ENCODE measurements around the gene EPDR1. TPM values are rescaled to one million over a fixed set of nuclear protein-coding genes. Genes with fewer than 3 reads are reported as not detected.

EPDR1 gene
- total and polyA plus RNA-seq, 2 of the 4 experiments (the other 2 are of a cell fraction) = under 0.01 to 0.09 TPM

- no CpG with 5 or more reads among the region's 3 CpGs for WGBS, 2 experiments (ENCODE audit: extremely low coverage in 2 of 2, insufficient read length in 1 of 2)
- Histone ChIP-seq H2BK120ac (ENCODE audit: low read depth, low read length) (no peak overlapping the region), H3K27ac (ENCODE audit: insufficient read depth, low read length) (no peak overlapping the region), H3K79me1 (ENCODE audit: low read depth in 1 of 2, low read length in 2 of 2) (no peaks in the 10 kb centered on the region), H3K36me3 (ENCODE audit: control insufficient read depth, insufficient read depth, low read length) (no peaks in the 10 kb centered on the region), H2AK5ac (ENCODE audit: low read depth, low read length) (no peak overlapping the region), H3K9me1 (ENCODE audit: insufficient read depth, low read length) (no peaks in the 10 kb centered on the region), H4K91ac (ENCODE audit: insufficient read depth, low read depth, low read length) (no peak overlapping the region), H3K27me3 (ENCODE audit: control insufficient read depth, insufficient read depth, low read length) (no peaks in the 10 kb centered on the region), H2BK15ac (ENCODE audit: low read depth, low read length) (no peak overlapping the region), H3K9ac (ENCODE audit: low read depth, low read length) (no peak overlapping the region), H3K56ac (ENCODE audit: extremely low read depth, insufficient read depth, low read length) (no peak overlapping the region), H3K18ac (ENCODE audit: low read depth, low read length) (no peak overlapping the region), H2BK20ac (ENCODE audit: low read depth, low read length) (no peak overlapping the region), H4K5ac (ENCODE audit: low read depth, low read length) (no peak overlapping the region), H3K4me3 (ENCODE audit: insufficient read depth, low read depth, low read length) (no peak overlapping the region), H3K14ac (replicated peaks; ENCODE audit: low read depth, low read length) (no peak overlapping the region), H2BK5ac (ENCODE audit: low read depth, low read length, poor library complexity, severe bottlenecking) (no peak overlapping the region), H4K8ac (ENCODE audit: low read depth in 2 of 2, low read length in 2 of 2) (no peak overlapping the region), H4K20me1 (ENCODE audit: insufficient read depth, low read length) (no peaks in the 10 kb centered on the region), H2AK9ac (replicated peaks; ENCODE audit: low read depth, low read length, poor library complexity) (no peak overlapping the region), H3K4me2 (ENCODE audit: low read depth, low read length) (no peak overlapping the region), H3K4ac (ENCODE audit: low read depth, low read length) (no peak overlapping the region), H2AFZ (replicated peaks; ENCODE audit: low read length, poor library complexity) (no peak overlapping the region), H3K9me3 (ENCODE audit: control insufficient read depth, insufficient read depth, low read length) (peaks cover 4% of the 10 kb centered on the region; the same call in 1 of the 2 replicates), H3K23ac (ENCODE audit: low read depth, low read length) (no peak overlapping the region), H3K4me1 (ENCODE audit: control insufficient read depth, insufficient read depth, low read length) (no peaks in the 10 kb centered on the region)
- in situ Hi-C loops (cut with MboI; ENCODE audit: low sequenced_read_pairs) = no loop called here
- DNase-seq (no peak), ATAC-seq (ENCODE audit: low read depth) (no peak)
- intact Hi-C loops (cut with micrococcal nuclease) = no loop called here
- dilution Hi-C loops (cut with HindIII; ENCODE audit: low sequenced_read_pairs, unreplicated experiment) = no loop called here
- ChIA-PET CTCF (no interaction called here), POLR2A (ENCODE audit: unreplicated experiment) (no interaction called here)
- BruUV-seq (replicated peaks) = no TSS peak
- no peak for TF ChIP-seq MXI1 (IDR thresholded peaks at IDR 0.05; ENCODE audit: borderline replicate concordance, low read depth, low read length)
- TF ChIP-seq POLR2A (IDR thresholded peaks at IDR 0.05; ENCODE audit: low read depth, low read length) = no peak
- TF ChIP-seq CEBPB (IDR thresholded peaks at IDR 0.05; ENCODE audit: low read depth, low read length) = no peak
- no peak for TF ChIP-seq NFE2L2 (IDR thresholded peaks at IDR 0.05; ENCODE audit: low read depth, low read length)
These were observed 62.0 kb downstream of the EPDR1 start for GRCh38 chr7:37982423-37982822.
